Kasumi-1 (cell line): ENCODE results near the gene ICAM2.

Source experiments
- DNase-seq, 2 experiments: peaks; one replicate each; lab custom pipeline; 2025; lab: John Stamatoyannopoulos, UW

The ICAM2 gene

DNA sequence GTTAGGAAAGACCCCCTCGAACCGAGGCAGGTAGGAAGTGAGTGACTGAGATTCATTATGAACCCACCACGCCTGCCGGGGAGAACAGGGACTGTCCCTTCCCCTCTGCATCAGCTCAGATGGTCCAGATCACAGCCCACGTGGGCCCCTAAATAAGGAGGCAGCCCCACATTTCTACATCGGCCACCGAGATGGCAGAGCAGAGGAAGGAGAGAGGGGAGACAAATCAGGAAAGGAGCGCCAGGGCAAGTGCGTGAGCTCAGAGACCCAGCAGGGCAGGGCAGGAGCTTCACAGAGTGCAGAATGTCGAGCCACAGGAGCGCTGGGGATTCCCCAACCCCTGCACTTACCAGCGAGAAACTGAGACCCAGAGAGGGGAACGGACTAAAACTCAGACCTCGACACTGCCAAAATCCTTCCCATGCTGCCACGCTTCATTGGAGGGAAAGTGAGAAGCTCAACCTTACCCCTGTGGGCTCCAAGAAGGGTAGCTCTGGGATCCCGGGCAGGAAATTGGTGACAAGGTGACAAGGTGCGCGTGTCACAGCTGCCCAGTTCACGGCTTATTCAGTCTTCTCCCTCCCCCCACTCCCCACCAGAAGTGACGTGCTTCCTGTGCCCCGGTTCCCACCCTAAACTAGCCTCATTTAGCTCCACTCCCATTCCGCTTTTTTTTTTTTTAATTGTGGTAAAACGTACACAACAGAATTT is at the start of gene ICAM2:
Gene ICAM2, minus strand, starts transcription at position 578 of the 711 bp plus-strand sequence. CDS start 13,942 bp downstream, outside the sequence.
- DNase-seq = peak; percentile 61 to 78

DNA sequence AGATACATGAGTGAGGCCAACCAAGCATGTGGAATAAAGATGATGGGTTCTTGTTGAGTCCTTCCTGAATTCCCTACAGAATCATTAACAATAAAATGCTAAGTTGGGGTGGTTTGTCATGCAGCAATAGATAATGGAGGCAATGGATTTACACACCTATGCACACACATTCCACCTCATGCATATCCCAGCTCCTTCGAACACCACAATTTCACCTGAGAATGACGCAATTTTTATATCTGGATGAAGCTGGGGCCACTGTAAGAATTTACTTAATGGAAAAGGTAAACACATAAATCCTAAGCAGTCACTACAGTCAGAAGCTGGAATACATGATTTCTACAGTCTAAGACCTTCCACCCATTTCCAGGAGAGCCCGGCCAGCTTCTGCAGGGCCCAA is 49.8 kb upstream of the ICAM2 start:
- no peak for DNase-seq

DNA sequence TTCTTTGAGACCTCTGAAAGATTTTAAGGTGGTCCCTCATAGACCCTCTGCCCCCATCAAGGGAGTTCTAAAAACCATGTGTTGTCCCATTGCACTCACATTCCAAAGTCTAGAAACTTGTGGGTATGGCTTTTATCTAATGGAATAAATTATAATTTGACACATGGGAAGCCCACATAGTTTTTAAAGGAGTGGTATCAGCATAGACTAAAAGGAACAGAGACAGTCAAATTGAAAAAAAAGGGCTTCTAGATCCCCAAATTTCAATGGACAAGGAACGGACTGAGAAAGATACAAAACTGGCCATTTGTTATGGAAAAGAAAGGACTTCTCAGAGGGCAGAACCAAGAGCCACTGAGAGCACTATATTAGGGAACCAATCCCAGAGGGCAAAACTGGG is 48.7 kb upstream of the ICAM2 start:
- no peak for DNase-seq

GRCh38 chr17:64067657-64068056 is 47.2 kb upstream of the ICAM2 start:
- no peak for DNase-seq

DNA sequence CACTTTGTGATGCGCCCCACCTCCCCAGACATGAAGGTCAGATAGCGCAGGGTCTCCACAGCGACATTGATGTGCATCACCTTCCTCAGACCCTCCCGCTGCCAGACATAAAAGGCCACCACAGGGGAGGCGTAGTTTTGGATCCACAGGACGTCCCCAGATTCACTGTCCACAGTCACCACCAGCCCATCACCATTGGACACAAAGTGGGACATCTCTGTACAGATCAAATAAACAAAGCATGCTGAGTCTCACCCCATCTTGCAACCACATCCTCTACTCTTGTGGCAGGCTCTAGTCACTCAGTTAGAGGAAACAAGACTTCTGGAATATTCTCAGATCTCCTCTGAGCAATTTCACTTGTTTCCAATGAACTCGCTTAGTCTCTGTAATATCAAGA is 46.3 kb upstream of the ICAM2 start:
- DNase-seq = no peak

- DNase-seq = no peak
These were observed 44.7 kb upstream of the ICAM2 start for GRCh38 chr17:64065161-64065560.

GRCh38 chr17:64064331-64064730 is 43.9 kb upstream of the ICAM2 start:
- no peak for DNase-seq

- peak; percentile 12 to 23 for DNase-seq
These were observed 43.4 kb upstream of the ICAM2 start for GRCh38 chr17:64063766-64064224.

- DNase-seq = no peak
These were observed 42.7 kb upstream of the ICAM2 start for GRCh38 chr17:64063088-64063487.

DNA sequence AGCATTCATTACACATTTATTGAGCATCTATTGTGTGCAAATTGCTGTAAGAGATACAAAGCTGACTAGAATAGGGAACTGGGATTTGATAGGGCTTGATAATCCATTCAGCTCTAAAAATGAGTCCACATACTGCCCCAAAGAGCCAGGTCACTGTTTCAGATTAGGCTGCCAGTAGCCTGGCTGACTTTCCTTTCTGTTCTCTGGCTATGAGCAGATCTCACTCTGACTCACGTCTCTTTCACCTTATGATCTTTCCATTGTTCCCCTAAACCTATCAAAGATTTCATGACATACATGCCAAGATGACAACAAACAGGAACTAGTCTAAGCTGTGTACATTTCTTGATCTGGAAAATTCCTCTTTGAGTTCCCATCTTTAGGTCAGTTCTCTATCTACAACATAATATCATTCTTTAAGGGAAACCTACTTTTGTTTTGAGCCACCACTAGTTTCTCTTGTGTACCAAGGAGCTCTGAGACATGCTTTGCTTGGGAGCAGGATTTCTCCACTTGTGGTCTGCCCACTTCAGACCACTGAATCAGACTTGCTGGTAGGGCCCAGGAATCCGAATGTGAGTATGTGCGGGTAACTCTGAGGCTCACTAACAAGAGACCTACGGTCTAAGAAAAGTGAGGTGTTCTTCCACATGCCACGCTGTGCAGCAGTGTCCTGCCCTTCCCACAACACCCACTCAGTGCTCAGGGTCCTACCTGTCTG is 40.9 kb upstream of the ICAM2 start:
- no peak for DNase-seq

- no peak for DNase-seq
These were observed 39.9 kb upstream of the ICAM2 start for GRCh38 chr17:64060331-64060730.

- no peak for DNase-seq
These were observed 39.3 kb upstream of the ICAM2 start for GRCh38 chr17:64059756-64060155.

GRCh38 chr17:64058621-64059020 is 38.2 kb upstream of the ICAM2 start:
- DNase-seq = no peak

GRCh38 chr17:64057701-64058263 is 37.3 kb upstream of the ICAM2 start:
- DNase-seq = no peak

- DNase-seq = no peak
These were observed 36.0 kb upstream of the ICAM2 start for GRCh38 chr17:64056269-64057005.

- no peak for DNase-seq
These were observed 35.0 kb upstream of the ICAM2 start for GRCh38 chr17:64055183-64056142.

DNA sequence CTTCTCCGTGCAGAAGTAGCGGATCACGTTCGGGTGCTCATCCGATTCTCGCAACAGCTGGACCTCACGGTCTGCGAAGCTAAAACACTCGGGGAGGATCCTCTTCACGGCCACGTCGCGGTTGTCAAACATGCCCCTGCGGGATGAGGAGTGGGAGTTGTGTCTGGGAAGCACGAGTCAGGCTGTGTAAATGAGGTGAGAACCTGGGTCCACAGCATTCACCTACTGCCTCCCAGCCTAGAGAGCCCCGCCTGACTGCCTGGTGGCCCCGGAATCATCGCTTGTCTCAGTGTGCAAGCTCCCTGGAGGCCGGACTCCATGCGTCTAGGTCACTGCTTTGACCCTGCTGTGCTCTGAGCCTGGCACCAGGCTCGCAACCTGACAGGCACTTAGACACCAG is 33.9 kb upstream of the ICAM2 start:
- DNase-seq = no peak

DNA sequence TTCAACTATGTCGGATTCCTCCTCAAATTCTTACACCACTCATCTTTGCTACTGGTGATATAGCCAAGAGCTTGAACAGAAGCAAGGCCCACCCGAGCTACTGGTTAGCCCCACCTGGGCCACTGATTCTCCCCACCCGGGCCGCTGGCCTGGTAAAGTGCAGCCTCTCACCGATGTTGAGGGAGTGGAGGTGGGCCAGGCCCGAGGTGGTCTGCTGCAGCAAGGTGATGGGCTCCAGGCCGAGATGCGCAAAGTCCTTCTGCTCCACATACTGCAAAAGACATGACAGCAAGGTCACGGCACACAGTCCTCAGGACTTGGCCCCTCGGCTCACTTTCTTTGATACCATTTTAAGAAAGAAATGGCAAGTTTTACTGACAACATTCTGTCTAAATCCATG is 32.7 kb upstream of the ICAM2 start:
- no peak for DNase-seq

DNA sequence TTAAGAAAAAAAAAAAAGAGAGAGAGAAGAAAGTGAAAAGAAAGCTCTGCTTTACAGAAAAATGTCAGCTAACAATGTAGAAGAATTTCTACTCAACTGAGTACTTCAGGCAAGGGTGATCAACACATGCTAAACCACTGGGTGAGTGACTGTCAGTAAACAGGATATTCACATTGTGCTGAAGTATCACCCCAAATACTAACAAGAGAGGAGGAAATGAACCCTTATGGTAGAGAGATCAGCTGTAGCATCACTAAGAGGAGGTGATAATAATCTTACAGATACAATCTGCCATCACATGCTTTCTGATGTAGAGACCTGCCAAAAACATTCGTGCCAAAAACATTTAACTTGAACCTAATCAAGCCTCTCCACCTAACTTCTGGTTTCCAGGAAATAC is 30.7 kb upstream of the ICAM2 start:
- no peak for DNase-seq

GRCh38 chr17:64048805-64049204 is 28.4 kb upstream of the ICAM2 start:
- DNase-seq = no peak

- DNase-seq = no peak
These were observed 24.7 kb upstream of the ICAM2 start for GRCh38 chr17:64045176-64045575.
